GM21717 (cell line): ENCODE results near the gene TRMT6.

Source experiments
- ATAC-seq: cut with Tn5 transposase; IDR thresholded peaks from one replicate; pipeline ENCODE4 v1.9.1; 2021; ENCODE audit warnings: mild to moderate bottlenecking, moderate library complexity; ENCODE audit not compliant: unreplicated experiment

TRMT6 gene

GRCh38 chr20:5908981-5909380 lies 41.4 kb downstream of the TRMT6 start:
- no peak for ATAC-seq

GRCh38 chr20:5900908-5901307 lies 49.4 kb downstream of the TRMT6 start:
- no peak for ATAC-seq

GRCh38 chr20:5899444-5899843 lies 50.9 kb downstream of the TRMT6 start:
- ATAC-seq, result no peak

- no peak for ATAC-seq
These were observed 54.7 kb downstream of the TRMT6 start for GRCh38 chr20:5895626-5896025.

GRCh38 chr20:5893621-5894020 lies 56.7 kb downstream of the TRMT6 start:
- ATAC-seq, result no peak

GRCh38 chr20:5893052-5893451 lies 57.3 kb downstream of the TRMT6 start:
- ATAC-seq, result no peak

- ATAC-seq, result no peak
These were observed 59.4 kb downstream of the TRMT6 start for GRCh38 chr20:5890773-5891441.

GRCh38 chr20:5888041-5888440 lies 62.3 kb downstream of the TRMT6 start:
- no peak for ATAC-seq

- no peak for ATAC-seq
These were observed 62.9 kb downstream of the TRMT6 start for GRCh38 chr20:5887386-5887785.
